GM19035 (cell line): Measurements from ENCODE around the gene TMX2.
"Not testable (repeated sequence)": the region's sequence is repeated elsewhere in the genome, so short reads cannot be mapped to it uniquely, and the experiment has no call there.

ENCODE experiments used
- ATAC-seq: cut with Tn5 transposase; IDR thresholded peaks from one replicate; pipeline ENCODE4 v1.9.1; 2021; ENCODE audit not compliant: unreplicated experiment

The TMX2 gene

DNA sequence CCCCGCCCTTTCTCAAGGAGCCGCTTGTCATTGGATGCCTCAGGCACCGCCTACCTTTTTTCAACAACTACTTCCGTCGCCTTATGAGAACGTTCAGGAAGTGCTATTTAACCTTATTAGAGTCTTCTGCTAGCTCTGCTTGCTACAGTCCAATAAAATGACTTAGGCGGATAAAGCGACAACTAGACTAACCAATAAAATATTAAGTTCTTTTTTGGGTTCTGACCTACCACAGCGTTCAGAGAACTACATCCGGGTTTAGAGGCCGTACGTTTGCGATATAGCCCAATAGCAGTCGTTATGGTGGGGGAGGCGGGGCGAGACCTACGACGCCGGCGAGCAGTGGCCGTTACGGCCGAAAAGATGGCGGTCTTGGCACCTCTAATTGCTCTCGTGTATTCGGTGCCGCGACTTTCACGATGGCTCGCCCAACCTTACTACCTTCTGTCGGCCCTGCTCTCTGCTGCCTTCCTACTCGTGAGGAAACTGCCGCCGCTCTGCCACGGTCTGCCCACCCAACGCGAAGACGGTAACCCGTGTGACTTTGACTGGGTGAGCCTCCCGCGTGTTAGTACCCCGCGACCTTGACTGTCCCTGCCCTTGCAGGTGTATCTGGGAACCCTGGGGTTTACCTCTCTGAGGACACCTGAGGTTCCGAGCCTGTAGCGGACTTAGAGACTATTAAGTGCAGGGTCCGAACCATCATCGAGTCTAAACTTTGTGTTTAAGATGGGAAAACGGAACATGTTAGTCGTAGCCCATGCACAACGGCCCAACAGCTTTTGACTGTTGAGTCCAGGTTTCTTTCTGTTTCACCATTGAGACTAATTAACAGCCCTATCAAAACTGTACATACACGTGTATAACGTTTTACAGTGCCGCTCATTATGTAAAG is at the start of gene TMX2:
Gene TMX2 (plus strand): TSS at position 338 of the 895 bp plus-strand sequence. CDS start 26 bp downstream, at position 364.
- peak; percentile 95 for ATAC-seq

GRCh38 chr11:57662893-57663292 is 49.5 kb upstream of the TMX2 start:
- no peak for ATAC-seq

GRCh38 chr11:57663975-57664374 is 48.4 kb upstream of the TMX2 start:
- ATAC-seq = no peak

DNA sequence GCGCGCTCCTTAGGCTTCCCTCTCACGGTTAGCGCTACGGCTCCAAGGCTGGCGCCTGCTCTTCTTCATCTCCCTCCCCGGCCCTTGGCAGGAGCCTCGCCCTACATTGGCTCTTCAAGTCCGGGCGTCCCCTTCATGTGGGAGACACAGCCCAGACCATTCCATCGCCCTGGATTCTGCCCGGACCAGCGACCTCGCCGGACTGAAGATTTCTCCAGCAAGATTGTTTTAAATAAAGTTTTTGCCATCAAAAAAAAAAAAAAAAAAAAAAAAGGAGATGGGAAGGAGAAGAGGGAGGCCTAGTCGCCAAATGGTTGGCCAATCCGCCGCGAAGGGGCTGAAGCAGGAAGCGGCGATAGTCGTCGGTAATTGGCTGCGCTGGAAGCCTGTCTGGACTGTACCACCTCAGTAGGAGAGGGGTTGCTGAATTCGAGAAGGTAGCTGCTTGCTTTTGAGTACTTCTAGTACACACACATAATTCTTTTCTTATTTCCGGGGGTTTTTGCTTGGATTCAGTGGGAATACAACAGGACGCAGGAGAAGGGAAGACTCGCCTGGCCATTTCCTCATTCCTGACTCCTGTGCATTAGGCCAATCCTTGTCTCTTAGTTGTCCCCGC is 45.2 kb upstream of the TMX2 start:
- peak; percentile 67 for ATAC-seq

GRCh38 chr11:57667736-57668433 is 44.5 kb upstream of the TMX2 start, which contains the start of gene ZDHHC5:
Gene ZDHHC5, plus strand, starts transcription at chr11:57668114. Its CDS starts 4,977 bp downstream, at chr11:57673091.
- peak; percentile 81 for ATAC-seq

DNA sequence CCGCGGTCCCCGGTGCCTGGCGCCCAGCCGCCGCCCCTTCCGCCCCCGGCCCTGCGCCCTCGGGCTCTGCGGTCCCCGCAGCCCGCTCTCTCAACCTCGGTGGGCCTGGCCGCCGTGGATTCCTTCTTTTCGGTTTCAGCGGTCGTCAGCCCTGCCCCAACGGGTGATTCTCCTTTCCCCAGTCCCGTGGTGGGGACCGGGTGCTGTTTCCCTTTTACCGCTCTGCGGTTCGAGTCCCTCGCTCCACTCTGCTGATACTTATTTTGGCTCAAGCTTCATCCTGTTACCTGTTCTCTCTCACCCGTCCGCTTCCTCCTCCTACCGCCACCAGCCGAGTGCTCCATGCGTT is 44.0 kb upstream of the TMX2 start:
- peak; percentile 12 for ATAC-seq

GRCh38 chr11:57674251-57674650 is 38.1 kb upstream of the TMX2 start:
- no peak for ATAC-seq

DNA sequence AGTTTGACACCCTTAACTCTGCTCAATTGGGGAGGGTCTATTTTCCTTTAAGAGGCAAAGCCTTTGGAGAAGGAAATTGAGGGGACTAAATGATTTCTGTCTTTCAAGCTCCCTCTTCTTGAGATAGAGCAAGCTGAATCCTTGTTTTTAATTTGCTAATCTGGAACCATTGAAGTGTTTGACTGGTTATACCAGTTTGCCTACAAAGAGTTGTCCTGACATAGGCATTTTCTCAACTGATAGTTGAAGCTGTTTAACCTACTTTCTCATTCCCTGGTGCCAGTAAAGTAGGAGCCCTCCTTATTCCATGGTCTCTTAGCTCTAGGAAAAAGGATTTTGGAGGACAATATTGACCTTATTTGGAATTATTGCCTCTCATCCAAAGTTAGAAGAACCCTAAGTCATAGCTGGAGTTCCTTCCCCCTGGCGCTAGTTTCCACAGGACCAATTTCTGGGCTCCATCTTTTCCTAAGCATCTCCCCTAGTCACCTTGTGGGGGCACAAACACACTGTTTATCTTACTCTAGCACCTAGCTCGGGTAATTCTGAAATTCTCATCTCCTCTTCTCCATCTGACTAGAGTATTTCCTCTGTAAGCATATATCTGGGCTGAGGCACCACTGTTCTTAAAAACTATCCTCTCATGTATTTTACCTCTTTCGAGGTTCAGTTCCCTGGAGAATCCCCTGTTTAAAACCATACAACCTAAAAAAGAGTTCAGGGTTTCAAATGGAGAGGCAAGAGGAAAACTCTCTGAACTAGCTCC is 37.0 kb upstream of the TMX2 start:
- ATAC-seq = no peak

GRCh38 chr11:57679396-57679795 is 33.0 kb upstream of the TMX2 start:
- no peak for ATAC-seq

DNA sequence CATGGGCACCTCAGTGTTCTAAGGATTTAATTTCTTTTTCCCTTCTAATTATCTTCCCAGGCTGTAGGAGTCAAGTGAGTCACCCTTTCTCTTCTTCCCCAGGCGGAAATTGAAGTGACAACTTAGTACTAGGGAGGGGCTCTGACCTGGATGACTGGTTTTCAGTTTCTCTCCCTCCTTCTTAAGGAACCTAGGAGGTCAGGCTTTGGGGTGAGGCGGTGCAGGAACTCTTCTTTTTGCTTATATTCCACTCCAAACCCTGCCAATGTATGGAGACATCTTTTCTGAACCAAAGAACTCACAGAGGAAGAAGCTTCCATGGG is 31.9 kb upstream of the TMX2 start:
- ATAC-seq = no peak

DNA sequence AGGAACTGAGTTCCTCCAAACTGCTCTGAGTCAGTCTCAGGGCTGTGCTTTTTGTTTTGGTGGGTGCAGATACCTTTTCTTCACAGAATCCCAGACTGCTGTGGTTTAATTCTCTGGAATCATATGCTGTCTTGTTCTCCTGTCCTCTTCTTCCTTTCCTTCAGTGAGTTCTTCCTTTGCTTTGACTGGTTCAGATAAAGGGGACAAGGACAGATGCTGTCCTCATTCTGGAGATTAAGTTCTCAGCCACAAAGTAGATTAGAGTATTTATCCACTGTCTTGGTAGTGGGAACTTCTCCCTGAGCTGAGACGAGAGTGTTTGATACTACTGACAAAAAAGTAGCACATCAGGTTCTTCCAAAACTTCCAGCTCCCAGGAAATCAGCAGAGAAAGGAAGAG is 31.2 kb upstream of the TMX2 start:
- ATAC-seq = no peak

DNA sequence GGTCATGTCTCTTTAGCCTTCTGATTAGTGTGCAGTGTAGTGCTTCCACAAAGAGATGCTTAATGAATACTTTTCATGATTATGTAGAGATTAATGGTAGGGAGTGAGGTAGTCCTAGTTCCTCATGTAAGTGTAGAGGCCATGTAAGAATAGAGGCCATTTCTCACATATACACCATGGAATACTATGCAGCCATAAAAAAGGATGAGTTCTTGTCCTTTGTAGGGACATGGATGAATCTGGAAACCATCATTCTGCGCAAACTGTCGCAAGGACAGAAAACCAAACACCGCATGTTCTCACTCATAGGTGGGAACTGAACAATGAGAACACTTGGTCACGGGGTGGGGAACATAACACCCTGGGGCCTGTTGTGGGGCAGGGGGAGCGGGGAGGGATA is 21.9 kb upstream of the TMX2 start:
- not testable (repeated sequence) for ATAC-seq

- ATAC-seq = no peak
Observed at GRCh38 chr11:57698843-57699365, 13.5 kb upstream of the TMX2 start.

DNA sequence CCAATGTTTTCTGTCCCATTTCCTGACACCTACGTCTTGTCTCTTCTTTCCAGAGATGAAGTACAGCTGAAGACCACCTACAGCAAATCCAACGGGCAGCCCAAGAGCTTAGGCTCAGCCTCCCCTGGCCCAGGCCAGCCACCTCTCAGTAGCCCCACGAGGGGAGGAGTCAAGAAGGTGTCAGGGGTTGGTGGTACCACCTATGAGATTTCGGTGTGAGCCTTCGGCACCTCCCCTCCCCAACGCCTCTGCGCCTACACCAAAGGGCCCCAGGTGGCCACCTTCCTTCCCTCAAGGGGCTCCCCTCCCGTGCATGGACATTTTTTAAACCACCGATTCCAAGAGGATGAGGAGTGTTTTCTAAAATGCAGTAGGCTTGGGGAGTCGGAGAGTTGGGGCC is 12.6 kb upstream of the TMX2 start:
- no peak for ATAC-seq

- no peak for ATAC-seq
Observed at GRCh38 chr11:57700425-57700824, 12.0 kb upstream of the TMX2 start.

GRCh38 chr11:57703341-57703740 is 9.1 kb upstream of the TMX2 start:
- ATAC-seq = no peak

DNA sequence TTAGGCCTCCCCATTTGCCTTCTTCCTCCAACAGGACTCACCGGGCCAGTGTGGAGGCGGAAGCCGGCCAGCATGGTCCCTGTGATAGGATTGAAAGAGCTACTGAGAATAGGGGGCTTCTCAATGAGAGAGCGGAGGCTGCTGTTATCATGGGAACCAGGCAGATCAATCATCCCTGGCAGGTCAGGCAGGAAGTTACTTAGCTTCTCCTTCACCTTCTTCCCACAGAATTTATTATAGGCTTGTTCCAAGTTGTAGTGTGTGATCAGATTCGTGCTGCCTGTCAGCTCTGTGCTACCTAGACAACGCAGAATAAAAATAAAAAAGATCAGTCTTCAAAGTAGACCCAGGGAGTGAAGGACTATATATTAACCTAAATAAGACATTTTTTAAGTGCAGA is 7.5 kb upstream of the TMX2 start:
- no peak for ATAC-seq

GRCh38 chr11:57705432-57705831 is 7.0 kb upstream of the TMX2 start:
- ATAC-seq = not testable (repeated sequence)

GRCh38 chr11:57709802-57710367 is 2.5 kb upstream of the TMX2 start:
- no peak for ATAC-seq

DNA sequence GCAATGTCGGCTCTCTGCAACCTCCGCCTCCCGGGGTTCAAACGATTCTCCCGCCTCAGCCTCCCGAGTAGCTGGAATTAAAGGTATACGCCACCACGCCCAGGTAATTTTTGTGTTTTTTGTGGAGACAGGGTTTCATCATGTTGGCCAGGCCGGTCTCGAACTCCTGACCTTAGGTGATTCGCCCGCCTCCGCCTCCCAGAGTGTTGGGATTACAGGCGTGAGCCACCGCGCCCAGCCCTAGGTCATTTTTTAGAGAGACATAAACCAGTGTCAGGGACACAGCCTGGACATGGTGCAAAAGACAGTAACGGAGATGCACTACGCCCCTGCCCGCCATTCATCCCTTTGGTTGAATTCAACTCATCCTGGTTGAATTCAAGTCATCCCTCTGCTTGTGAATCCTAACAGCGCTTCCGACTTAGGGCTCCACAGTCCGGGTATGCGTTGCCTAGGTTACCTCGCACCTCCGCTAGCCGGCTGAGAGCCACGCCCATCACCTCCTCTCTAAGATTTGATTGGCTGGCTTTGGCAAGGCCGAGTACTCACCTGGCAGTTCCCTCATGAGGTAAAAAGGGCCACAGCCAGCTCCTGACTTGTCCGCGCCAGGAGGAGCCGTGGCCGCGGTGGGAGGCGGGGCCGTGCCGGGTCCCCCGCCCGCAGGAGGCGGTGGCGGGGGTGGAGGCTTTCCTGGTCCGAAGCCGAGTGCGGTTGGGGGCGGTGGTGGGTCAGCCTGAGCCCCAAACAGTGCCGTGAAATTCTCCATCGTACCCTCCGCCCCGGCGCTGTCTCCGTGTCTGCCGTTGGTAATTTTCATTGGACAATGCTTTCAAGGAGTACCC is 758 bp upstream of the TMX2 start, which contains the start of gene MED19:
Gene MED19 (minus strand): TSS at position 802 of the 842 bp plus-strand sequence. CDS start 36 bp downstream, at position 766.
- ATAC-seq = peak; percentile 41
